SK-N-SH (cell line): ENCODE results near the gene PPP1R17. TPM values are rescaled to one million over a fixed set of nuclear protein-coding genes. Genes with fewer than 3 reads are reported as not detected.

ENCODE experiments used
- CTCF ChIA-PET: fragments of 300-600, 350-600 bp; formaldehyde crosslinking; extraction: SDS; loops from one replicate; lab custom pipeline; 2021; lab: Yijun Ruan, JAX
- POLR2A ChIA-PET: fragments of 350-600 bp; sonication (Branson Sonifier 250); formaldehyde crosslinking; extraction: SDS; loops from one replicate; lab custom pipeline; 2020; ENCODE audit warnings: antibody characterized with exemption, inconsistent platforms; lab: Yijun Ruan, JAX
- DNase-seq: peaks from one replicate; pipeline ENCODE4 v3.0.0; 2012
- H2AFZ ChIP-seq: fragments of 200-600 bp; sonication (generic); 2 replicates; pipeline ENCODE4 v1.8.1; 2016; ENCODE audit warnings: antibody characterized with exemption, mild to moderate bottlenecking, low read depth
- H3F3A ChIP-seq: fragments of 200-600 bp; sonication (generic); replicated peaks from 2 replicates; pipeline ENCODE3; 2016; ENCODE audit warnings: antibody characterized with exemption, mild to moderate bottlenecking; ENCODE audit not compliant: insufficient read depth
- H3K27ac ChIP-seq, 2 experiments: fragments of 200-500 bp in 1 of 2; fragments of 200-600 bp in 1 of 2; sonication (Bioruptor generic) in 1 of 2; sonication (generic), shearing (Covaris generic) in 1 of 2; 2 replicates each; pipeline versions ENCODE4 v1.5.1 to v1.6.1; 2014 to 2016; ENCODE audit warnings: low read depth in 2 of 2, inconsistent platforms in 1 of 2, low read length in 1 of 2, mild to moderate bottlenecking in 1 of 2, mixed read lengths in 1 of 2
- H3K27me3 ChIP-seq: fragments of 200-600 bp; sonication (generic), shearing (Covaris generic); 2 replicates; pipeline ENCODE4 v1.6.1; 2016; ENCODE audit warnings: mixed run types; ENCODE audit not compliant: insufficient read depth
- H3K36me3 ChIP-seq, 2 experiments: fragments of 200-500 bp in 1 of 2; fragments of 200-600 bp in 1 of 2; sonication (Bioruptor generic) in 1 of 2; sonication (generic) in 1 of 2; replicated peaks in 1 of 2; 2 replicates each; pipeline versions ENCODE3 to v1.5.1; 2014 to 2016; ENCODE audit warnings: low read length in 1 of 2, mild to moderate bottlenecking in 1 of 2; ENCODE audit not compliant: insufficient read depth in 2 of 2, control insufficient read depth in 1 of 2
- H3K4me1 ChIP-seq, 2 experiments: fragments of 200-500 bp in 1 of 2; fragments of 200-600 bp in 1 of 2; sonication (Bioruptor generic) in 1 of 2; sonication (generic), shearing (Covaris generic) in 1 of 2; 2 replicates each; pipeline versions ENCODE4 v1.5.1 to v1.6.1; 2014 to 2016; ENCODE audit warnings: low read depth in 1 of 2, low read length in 1 of 2, mixed run types in 1 of 2; ENCODE audit not compliant: insufficient read depth in 2 of 2, control insufficient read depth in 1 of 2
- H3K4me2 ChIP-seq: fragments of 200-600 bp; sonication (generic), shearing (Covaris generic); 2 replicates; pipeline ENCODE4 v1.6.1; 2017; ENCODE audit warnings: mixed run types
- H3K4me3 ChIP-seq, 2 experiments: fragments of 200-500 bp in 1 of 2; fragments of 200-600 bp in 1 of 2; sonication (Bioruptor generic) in 1 of 2; sonication (generic), shearing (Covaris generic) in 1 of 2; 2 replicates each; pipeline versions ENCODE4 v1.5.1 to v1.8.1; 2014 to 2016; ENCODE audit warnings: low read depth in 2 of 2, inconsistent platforms in 1 of 2, low read length in 1 of 2, mild to moderate bottlenecking in 1 of 2, mixed read lengths in 1 of 2, moderate library complexity in 1 of 2
- H3K79me2 ChIP-seq: fragments of 200-600 bp; sonication (generic); 2 replicates; pipeline ENCODE4 v1.8.1; 2017; ENCODE audit warnings: mild to moderate bottlenecking; ENCODE audit not compliant: insufficient read depth
- H3K9ac ChIP-seq: fragments of 200-600 bp; sonication (generic); 2 replicates; pipeline ENCODE4 v1.6.1; 2017; ENCODE audit warnings: mixed run types
- H3K9me2 ChIP-seq: fragments of 200-600 bp; sonication (generic); 2 replicates; pipeline ENCODE4 v1.6.1; 2017; ENCODE audit warnings: mixed run types
- H3K9me3 ChIP-seq: fragments of 200-600 bp; sonication (generic); 2 replicates; pipeline ENCODE4 v1.6.1; 2017; ENCODE audit warnings: mixed run types, mild to moderate bottlenecking, moderate library complexity
- H4K20me1 ChIP-seq: fragments of 200-600 bp; sonication (generic); 2 replicates; pipeline ENCODE4 v1.6.1; 2017; ENCODE audit warnings: mild to moderate bottlenecking, mixed run types; ENCODE audit not compliant: insufficient read depth
- CTCF ChIP-seq: fragments of 200-600 bp; sonication (generic); IDR thresholded peaks from 2 replicates; pipeline ENCODE4 v1.6.1; 2017; ENCODE audit warnings: antibody characterized with exemption, mild to moderate bottlenecking, moderate library complexity
- EZH2phosphoT487 ChIP-seq: fragments of 200-600 bp; sonication (generic); IDR thresholded peaks from 2 replicates; pipeline ENCODE4 v1.6.1; 2017; ENCODE audit warnings: low read depth, mixed run types, mild to moderate bottlenecking, antibody characterized with exemption, moderate library complexity, borderline replicate concordance
- FOXM1 ChIP-seq: IDR thresholded peaks from 2 replicates; pipeline ENCODE4 v1.4.0; 2012; ENCODE audit warnings: low read depth, mild to moderate bottlenecking
- GATA2 ChIP-seq: sonication (generic); formaldehyde crosslinking; IDR thresholded peaks from 2 replicates; pipeline ENCODE4 v1.5.0; 2020; ENCODE audit warnings: mild to moderate bottlenecking, missing genetic modification reagents
- JUND ChIP-seq: IDR thresholded peaks from 2 replicates; pipeline ENCODE4 v1.4.0; 2012
- MEF2A ChIP-seq: IDR thresholded peaks from 2 replicates; pipeline ENCODE4 v1.4.0; 2012; ENCODE audit warnings: low read depth, borderline replicate concordance
- MXI1 ChIP-seq: IDR thresholded peaks from 2 replicates; pipeline ENCODE4 v1.6.1; 2012; ENCODE audit warnings: mild to moderate bottlenecking, low read depth, low read length, improper control_type of control experiment
- NRF1 ChIP-seq: IDR thresholded peaks from 2 replicates; pipeline ENCODE4 v1.6.1; 2012; ENCODE audit warnings: low read depth, mild to moderate bottlenecking, low read length
- PBX3 ChIP-seq: IDR thresholded peaks from 2 replicates; pipeline ENCODE4; 2012
- RAD21 ChIP-seq: IDR thresholded peaks from 2 replicates; pipeline ENCODE4 v1.6.1; 2012; ENCODE audit warnings: mild to moderate bottlenecking, low read length
- REST ChIP-seq: IDR thresholded peaks from 2 replicates; pipeline ENCODE4 v1.6.1; 2012; ENCODE audit warnings: mild to moderate bottlenecking, low read depth, low read length, moderate library complexity
- RFX5 ChIP-seq: IDR thresholded peaks from 2 replicates; pipeline ENCODE4 v1.6.1; 2012; ENCODE audit warnings: mild to moderate bottlenecking, improper control_type of control experiment, low read length
- RXRA ChIP-seq: IDR thresholded peaks from 2 replicates; pipeline ENCODE4 v1.4.0; 2012; ENCODE audit warnings: low read depth, mild to moderate bottlenecking, borderline replicate concordance
- SMC3 ChIP-seq: IDR thresholded peaks from 2 replicates; pipeline ENCODE4 v1.6.1; 2012; ENCODE audit warnings: low read depth, low read length, improper control_type of control experiment
- USF2 ChIP-seq: fragments of 150-350 bp; IDR thresholded peaks from 2 replicates; pipeline ENCODE4 v1.6.1; 2017; ENCODE audit warnings: antibody characterized with exemption, low read length, low read depth, borderline replicate concordance
- WGBS: methylation state at CpG from one replicate; pipeline ENCODE4 v1.1.6; 2017; ENCODE audit warnings: low lambda C conversion rate; 5-methylcytosine and 5-hydroxymethylcytosine counted together
- polyA plus RNA-seq, 3 experiments: library from polyadenylated mRNA; depleted of rRNA; stranded (reverse); fragments of >200 nt; gene quantifications; 2 replicates each; pipeline ENCODE4 v1.2.3, GENCODE V29; 2012

PPP1R17 gene
- polyA plus RNA-seq, 1 of the 3 experiments (the other 2 are of a cell fraction): not detected

GRCh38 chr7:31741852-31742251 is 54.8 kb downstream of the PPP1R17 start:
- no peaks in the 10 kb centered on the region for H3K9me2 ChIP-seq
- no peaks in the 10 kb centered on the region for H3K36me3 ChIP-seq
- CTCF ChIA-PET: interaction anchor here (0.8 to 2.0 kb wide), 5 partner anchors 12 to 607 kb away, joined by 3 to 8 read pairs (median 4); no protein-coding TSS in a partner anchor
- no peaks in the 10 kb centered on the region for H3K9me3 ChIP-seq
- peaks cover 52% of the 10 kb centered on the region; the same call in 1 of the 2 replicates for H3K27me3 ChIP-seq
- no peak for TF ChIP-seq JUND
- TF ChIP-seq USF2: no peak
- TF ChIP-seq NRF1: no peak
- no peak for TF ChIP-seq MXI1
- TF ChIP-seq MEF2A: no peak
- no peak for TF ChIP-seq RXRA
- TF ChIP-seq FOXM1: no peak
- no peak for TF ChIP-seq PBX3
- no peak for TF ChIP-seq RFX5
- TF ChIP-seq, all 33 proteins: peak for 0
- no peak for DNase-seq
- Histone ChIP-seq H3K4me2 (no peak overlapping the region), H3K9ac (no peak overlapping the region), H4K20me1 (no peaks in the 10 kb centered on the region), H3K27ac (no peak overlapping the region), H3K79me2 (no peaks in the 10 kb centered on the region), H3F3A (no peaks in the 10 kb centered on the region), H3K4me1 (no peaks in the 10 kb centered on the region), H3K4me3 (no peak overlapping the region), H2AFZ (no peak overlapping the region)
- POLR2A ChIA-PET: no interaction called here
- WGBS: 9% methylated on average over 4 of the region's 4 CpGs

GRCh38 chr7:31744294-31744874 is 57.4 kb downstream of the PPP1R17 start:
- no peaks in the 10 kb centered on the region for H3K36me3 ChIP-seq
- no peak overlapping the region for H3K27ac ChIP-seq
- no peaks in the 10 kb centered on the region for H4K20me1 ChIP-seq
- CTCF ChIA-PET: interaction anchor here (0.7 to 1.8 kb wide), 24 partner anchors 10 to 616 kb away, joined by 3 to 10 read pairs (median 5); no protein-coding TSS in a partner anchor
- no peak overlapping the region; a peak in 1 of 4 replicates for H3K4me3 ChIP-seq
- no peaks in the 10 kb centered on the region for H3F3A ChIP-seq
- no peaks in the 10 kb centered on the region for H3K79me2 ChIP-seq
- no peak overlapping the region for H2AFZ ChIP-seq
- TF ChIP-seq REST (no peak), SMC3 (peak; percentile 96), RAD21 (peak; percentile 96), GATA2 (peak; percentile 72), EZH2phosphoT487 (no peak), CTCF (peak; percentile 100)
- no peak overlapping the region for H3K4me2 ChIP-seq
- H3K4me1 ChIP-seq: no peaks in the 10 kb centered on the region
- H3K9me2 ChIP-seq: no peaks in the 10 kb centered on the region
- 1% methylated on average over 4 of the region's 4 CpGs for WGBS
- H3K9ac ChIP-seq: no peak overlapping the region
- DNase-seq: peak; percentile 49
- peaks cover 37% of the 10 kb centered on the region; the same call in 1 of the 2 replicates for H3K27me3 ChIP-seq
- no peaks in the 10 kb centered on the region for H3K9me3 ChIP-seq
- POLR2A ChIA-PET: no interaction called here
